Mesenteric fat pad (tissue), 1 donor: ENCODE measurements around the gene ACE. TPM values are rescaled to one million over a fixed set of nuclear protein-coding genes. Genes with fewer than 3 reads are reported as not detected.

Source experiments
- DNase-seq: peaks from one replicate; pipeline ENCODE4 v3.0.0-alpha.2; 2020; ENCODE audit warnings: low spot score
- total RNA-seq: library from RNA; stranded (reverse); fragmentation: NEBNext Ultra II Directional; extraction: Animal tissue kit (Norgen Biotek cat#: 25700); gene quantifications from one replicate; pipeline ENCODE4 v1.2.1, GENCODE V29; 2021
- donor health status: DM: yes; HTN: yes; CAD: no.

The ACE gene
- total RNA-seq, 1 donor from 2014 or later, result 14.1 TPM

DNA sequence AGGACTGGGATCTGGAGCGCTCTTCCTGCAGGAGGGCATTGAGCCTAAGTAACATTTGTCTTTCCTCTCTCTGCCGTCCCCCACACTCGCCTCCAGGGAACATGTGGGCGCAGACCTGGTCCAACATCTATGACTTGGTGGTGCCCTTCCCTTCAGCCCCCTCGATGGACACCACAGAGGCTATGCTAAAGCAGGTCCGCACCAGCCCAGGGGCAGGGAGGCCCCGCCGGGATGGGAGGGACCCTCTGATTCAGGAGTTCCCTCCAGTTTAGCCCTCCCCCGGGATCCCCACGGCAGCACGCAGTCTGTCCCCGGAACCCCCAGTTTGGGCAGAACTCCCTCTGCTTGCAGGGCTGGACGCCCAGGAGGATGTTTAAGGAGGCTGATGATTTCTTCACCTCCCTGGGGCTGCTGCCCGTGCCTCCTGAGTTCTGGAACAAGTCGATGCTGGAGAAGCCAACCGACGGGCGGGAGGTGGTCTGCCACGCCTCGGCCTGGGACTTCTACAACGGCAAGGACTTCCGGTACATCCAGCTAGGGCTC lies 14.1 kb downstream of the ACE start:
- no peak for DNase-seq

DNA sequence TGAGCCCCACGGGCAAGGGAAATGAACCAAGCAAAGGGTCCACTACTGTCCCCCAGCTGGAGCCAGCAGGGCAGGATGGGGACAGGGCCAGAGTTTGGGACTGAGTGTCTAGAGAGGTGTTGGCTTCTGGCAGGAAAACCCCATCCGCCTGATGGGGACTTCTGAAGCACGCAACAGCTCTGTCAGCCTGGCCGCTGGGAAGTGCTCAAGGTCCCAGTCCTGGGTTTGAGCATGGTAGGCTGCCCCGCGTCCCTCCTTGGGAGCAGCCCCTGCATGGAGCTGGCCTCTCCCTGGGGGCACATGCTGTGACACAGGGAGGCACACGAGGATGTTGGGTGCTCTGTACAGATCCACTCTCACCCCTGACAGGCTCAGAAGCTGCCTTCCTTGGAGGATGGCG lies 14.6 kb downstream of the ACE start:
- no peak for DNase-seq

DNA sequence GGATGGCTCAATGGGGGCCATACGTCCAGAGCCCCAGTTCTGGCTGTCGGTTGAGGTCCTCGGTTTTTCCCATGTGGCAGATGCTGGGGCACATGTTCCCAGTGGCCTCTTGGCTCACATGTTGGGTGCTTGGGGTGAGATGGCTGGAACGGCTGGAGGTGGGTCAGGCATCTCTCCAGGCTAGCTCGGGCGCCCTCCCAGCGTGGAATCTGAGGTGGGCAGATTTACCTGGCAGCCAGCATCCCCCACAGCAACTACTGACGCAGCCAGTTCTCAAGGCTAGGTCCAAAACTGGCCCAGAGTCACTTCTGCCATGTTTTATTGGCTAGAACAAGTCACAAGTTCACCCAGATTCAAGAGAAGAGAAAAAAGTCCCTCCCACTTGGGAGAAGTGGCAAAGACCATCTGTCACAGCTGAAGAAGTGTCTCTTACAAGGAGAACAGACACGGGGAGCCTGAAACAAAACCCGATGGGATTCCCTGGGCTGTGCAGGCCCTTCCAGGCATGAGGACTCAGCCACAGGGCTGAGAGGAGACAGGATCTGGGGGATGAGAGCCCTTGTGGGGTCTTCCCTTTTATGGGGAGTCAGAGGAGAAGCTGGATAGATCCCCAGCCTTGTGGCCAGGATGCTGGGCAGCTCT lies 15.2 kb downstream of the ACE start:
- no peak for DNase-seq

DNA sequence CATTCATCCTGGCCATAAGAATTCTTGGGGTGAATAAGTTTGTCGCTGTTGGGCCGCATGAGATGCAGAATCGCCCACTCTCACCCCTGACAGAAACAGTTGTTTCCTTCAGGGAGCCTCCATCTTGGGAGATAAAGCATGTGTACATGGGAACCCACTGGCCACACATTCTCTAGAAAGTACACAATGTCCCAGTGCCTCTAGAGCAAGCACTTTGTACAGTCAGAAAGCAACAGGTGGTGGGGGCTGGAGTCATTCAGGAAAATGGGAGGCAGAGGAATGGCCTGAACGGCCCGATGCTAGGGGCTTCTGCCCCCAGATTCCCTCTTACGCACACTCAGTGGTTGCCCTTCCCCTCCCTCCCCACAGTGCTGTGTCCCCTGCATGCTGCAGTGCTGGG lies 16.1 kb downstream of the ACE start:
- DNase-seq, result no peak

DNA sequence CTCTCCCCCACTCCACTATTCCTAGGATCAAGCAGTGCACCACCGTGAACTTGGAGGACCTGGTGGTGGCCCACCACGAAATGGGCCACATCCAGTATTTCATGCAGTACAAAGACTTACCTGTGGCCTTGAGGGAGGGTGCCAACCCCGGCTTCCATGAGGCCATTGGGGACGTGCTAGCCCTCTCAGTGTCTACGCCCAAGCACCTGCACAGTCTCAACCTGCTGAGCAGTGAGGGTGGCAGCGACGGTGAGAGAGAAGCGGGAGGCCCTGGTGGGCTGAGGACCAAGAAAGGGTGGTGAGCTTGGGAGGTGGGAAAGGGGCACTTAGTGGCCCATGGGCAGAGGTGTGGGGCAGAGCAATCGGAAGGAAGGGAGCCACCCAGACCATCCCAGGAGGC lies 16.6 kb downstream of the ACE start:
- no peak for DNase-seq

DNA sequence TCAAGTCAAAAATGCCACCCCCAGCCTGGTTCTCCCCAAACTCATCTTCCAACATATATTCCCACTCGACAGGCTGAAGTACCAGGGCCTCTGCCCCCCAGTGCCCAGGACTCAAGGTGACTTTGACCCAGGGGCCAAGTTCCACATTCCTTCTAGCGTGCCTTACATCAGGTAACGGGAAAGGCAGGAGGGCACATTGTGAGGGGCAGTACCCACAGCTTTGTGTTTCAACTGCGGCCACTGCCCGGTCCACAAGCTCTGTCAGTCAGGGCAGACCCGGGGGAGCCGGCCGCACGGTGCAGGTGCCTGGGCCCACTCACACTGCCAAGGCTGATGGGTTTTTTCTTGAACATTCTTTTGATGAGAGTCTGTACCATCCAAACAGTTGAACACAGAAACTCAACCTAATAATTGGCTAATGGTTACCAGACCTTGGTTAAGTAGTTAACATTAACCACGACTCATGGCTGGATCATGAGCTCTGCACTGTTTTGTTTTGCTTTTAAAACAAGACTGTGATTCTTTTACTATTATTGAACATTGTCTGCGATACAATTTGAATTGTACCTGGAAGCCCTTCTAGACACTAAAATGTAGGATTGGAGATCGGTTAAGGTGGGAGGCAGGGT lies 17.6 kb downstream of the ACE start:
- DNase-seq, result no peak

DNA sequence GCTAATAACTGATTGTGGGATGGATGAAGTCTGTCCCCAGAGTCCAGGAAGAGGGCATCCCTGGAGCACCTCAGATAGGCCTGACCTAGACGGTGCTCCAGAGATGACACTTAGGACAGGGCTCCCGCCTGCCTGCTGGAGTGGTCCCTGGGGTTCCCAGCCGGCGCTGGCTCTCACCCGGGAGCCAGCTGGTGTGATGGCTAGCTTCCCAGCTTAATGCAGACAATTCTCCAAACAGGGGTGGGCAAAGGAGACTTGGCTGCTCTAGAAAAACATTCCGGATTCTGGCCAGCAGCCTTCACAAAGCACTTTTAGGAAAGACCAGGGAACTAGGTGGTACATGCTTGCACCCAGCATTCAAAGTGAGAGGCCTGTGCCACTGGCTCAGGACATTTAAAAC lies 18.6 kb downstream of the ACE start:
- DNase-seq, result no peak

DNA sequence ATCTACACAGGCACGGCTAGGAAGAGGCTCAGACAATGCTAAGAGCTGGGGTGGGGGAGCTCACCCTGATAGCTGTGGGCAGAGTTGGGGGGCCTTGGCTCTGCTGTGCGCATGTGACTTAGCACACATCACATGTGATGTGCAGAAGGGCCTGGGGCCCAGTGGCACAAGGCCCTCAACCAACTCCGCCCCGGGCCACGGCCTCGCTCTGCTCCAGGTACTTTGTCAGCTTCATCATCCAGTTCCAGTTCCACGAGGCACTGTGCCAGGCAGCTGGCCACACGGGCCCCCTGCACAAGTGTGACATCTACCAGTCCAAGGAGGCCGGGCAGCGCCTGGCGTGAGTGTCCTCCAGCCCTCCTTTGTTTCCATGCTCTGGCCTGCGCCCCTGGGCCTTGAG lies 19.3 kb downstream of the ACE start:
- DNase-seq, result no peak

DNA sequence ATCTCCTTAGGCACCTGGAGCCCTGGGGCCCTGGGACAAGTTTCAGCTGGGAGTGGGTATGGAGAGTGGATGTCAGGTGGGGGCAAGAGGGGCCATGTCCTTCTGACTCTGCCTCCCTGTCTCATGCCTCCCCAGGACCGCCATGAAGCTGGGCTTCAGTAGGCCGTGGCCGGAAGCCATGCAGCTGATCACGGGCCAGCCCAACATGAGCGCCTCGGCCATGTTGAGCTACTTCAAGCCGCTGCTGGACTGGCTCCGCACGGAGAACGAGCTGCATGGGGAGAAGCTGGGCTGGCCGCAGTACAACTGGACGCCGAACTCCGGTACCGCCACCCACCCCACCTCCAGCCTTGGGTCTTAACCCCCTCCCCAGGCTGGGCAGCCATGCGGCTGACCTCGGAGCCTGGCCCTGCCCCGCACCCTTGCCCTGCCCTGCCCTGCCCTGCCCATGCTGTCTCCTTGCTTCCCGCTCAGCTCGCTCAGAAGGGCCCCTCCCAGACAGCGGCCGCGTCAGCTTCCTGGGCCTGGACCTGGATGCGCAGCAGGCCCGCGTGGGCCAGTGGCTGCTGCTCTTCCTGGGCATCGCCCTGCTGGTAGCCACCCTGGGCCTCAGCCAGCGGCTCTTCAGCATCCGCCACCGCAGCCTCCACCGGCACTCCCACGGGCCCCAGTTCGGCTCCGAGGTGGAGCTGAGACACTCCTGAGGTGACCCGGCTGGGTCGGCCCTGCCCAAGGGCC lies 20.0 kb downstream of the ACE start:
- no peak for DNase-seq

DNA sequence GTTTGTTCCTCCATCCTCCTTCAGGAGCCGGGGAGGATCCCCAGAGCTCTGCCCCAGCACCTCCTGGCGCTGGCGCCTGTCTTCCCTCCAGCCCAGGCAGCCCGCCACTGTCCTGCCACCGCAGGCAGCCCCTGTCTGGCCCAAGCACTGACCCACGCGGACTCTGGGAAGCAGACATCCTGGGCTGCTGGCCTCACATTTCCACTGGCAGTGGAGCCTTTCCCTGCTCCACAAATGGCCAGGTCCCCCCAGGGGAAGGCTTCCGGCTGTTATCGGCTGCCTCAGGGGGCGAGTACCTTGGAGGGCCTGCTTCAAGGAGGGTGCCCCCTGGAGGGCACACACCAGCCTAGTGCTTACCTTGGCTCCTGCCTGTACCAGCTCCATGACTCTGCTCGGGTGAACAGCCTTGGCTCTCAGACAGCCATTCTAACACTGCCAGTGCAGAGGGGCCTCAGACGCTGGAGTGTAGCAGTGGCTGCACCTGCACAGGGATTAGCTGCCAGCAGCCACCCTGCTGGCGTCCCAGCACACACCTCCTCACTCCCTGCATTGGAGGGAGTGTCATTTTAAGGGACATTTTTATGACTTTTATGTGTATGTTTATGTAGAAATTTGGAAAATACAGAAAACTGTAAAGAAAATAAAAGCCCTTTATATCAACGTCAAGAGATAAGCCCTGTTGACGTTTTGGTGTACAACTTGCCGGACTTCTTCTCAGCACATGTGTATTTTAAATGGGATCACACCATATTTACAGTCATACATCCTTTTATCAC lies 21.0 kb downstream of the ACE start:
- no peak for DNase-seq

DNA sequence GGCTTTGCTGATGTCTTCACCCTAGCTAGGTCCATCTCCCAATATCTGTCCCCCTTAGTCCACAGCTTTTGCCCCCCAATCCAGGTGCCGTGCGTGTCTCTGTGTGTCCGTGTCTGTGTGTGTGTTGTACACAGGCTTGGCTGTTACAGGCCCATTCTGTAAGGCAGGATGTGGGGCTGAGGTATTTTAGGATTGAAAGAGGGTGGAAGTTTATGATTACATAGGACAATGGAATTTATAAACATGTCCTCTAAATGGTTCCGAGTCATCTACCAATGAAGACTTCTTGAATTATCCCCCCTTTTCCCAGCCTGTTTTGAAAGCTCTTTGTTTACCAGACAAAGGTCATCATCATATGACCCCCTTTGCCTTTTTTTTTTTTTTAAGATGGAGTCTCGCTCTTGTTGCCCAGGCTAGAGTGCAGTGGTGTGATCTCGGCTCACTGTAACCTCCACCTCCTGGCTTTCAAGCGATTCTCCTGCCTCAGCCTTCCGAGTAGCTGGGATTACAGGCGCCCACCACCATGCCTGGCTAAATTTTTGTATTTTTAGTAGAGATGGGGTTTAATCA lies 21.9 kb downstream of the ACE start:
- no peak for DNase-seq

DNA sequence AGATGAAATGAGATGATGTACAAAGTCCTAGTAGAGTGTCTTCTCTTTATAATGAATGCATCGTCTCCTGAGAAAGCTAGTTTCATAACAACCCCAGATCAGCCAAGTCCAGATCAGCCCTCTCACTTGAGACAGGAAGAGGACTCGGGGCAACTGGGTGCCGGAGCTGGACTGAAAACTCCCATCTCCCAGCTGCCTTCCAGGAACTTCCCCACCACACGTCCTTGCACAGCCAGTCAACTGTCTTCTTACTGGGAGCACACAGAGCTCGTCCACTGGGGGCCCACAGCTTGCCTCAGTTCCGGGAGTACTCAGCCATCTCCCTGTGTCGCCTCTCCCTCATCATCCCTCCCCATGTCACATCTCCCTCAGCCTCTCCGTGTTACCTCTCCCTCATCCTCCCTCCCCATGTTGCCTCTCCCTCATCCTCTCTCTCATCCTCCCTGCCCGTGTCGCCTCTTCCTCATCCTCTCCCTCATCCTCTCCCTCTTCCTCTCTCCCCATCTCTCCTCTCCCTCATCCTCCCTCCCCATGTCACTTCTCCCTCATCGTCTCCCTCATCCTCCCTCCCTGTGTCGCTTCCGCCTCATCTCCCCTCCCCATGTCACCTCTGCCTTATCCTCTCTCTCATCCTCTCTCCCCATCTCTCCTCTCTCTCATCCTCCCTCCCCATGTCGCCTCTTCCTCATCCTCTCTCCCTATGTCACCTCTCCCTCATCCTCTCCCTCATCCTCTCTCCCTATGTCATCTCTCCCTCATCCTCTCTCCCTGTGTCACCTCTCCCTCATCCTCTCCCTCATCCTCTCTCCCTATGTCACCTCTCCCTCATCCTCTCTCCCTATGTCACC lies 23.9 kb downstream of the ACE start:
- no peak for DNase-seq

DNA sequence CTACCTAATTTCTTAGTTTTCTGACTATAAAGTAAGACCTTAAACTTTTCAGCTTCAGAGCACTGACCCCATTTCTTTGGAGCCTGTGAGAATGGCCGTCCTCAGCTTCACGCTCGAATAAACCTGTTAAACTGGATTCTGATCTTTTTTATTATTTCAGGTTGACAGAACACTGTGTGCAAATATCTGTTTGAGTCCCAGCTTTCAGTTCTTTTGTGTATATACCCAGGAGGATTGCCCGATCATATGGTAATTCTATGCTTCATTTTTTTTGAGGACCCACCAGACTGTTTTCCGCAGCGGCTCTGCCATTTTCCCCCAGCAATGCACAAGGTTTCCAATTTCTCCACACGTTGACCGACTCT lies 26.5 kb downstream of the ACE start:
- no peak for DNase-seq

DNA sequence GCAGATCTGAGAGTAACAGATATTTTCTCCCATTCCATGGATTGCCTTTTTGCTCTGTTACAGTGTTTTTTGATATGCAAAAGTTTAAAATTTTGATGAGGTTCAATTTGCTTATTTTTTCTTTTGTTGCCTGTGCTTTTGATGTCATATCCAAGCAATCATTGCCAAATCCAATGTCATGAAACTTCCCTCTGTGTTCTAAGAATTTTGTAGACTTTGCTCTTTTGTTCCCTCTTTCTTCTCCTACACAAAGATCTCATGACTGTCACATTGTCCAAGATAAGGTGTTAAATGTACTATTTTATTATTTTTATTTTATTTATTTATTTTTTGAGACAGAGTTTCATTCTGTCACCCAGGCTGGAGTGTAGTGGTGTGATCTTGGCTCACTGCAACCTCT lies 27.4 kb downstream of the ACE start:
- no peak for DNase-seq

DNA sequence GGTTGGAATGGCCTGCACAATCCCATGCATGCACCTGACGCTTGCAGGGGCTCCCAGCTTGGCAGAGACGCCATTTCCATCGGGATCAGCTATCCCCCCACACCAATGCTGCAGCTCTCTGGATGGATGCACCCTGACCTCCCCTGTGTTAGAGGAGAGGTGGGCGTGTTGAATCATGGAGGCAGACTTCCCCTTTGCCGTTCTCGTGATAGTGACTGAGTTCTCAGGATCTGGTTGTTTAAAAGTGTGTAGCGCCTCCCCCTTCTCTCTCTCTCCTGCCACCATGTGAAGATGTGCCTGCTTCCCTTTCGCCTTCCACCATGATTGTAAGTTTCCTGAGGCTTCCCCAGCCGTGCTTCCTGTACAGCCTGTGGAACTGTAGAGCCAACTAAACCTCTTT lies 28.5 kb downstream of the ACE start:
- DNase-seq, result no peak

DNA sequence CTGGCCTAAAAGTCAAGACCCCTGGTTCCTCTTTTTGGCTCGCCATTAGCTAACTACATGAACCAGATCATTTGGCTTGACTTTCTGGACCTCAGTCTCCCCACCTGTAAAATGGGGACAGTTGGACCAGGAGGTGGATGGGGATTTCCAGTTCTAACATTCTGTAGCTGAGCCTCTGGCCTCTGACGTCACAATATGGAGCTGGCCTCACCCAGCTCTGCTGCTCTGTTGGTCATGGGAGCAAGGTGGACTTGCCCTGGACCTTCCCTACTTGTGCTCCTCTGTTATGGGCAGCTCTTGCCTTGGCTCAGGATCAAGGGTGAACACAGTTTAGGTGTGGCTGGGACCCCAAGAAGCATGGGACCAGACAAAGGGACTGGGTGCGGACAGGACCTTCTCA lies 29.8 kb downstream of the ACE start:
- no peak for DNase-seq

DNA sequence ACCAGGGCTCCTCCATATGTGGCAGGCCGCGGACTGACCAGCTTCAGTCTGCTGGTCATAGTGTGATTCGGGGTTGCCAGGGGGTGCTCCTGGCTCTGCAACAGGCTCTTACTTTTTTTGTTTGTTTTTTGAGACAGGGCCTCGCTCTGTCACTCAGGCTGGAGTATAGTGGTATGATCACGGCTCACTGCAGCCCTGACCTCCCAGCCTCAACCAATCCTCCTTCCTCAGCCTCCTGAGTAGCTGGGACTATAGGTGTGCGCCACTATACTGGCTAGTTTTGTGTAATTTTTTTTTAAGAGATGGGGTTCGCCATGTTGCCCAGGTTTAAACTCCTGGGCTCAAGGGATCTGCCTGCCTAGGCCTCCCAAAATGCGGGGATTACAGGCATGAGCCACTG lies 34.5 kb downstream of the ACE start:
- no peak for DNase-seq

DNA sequence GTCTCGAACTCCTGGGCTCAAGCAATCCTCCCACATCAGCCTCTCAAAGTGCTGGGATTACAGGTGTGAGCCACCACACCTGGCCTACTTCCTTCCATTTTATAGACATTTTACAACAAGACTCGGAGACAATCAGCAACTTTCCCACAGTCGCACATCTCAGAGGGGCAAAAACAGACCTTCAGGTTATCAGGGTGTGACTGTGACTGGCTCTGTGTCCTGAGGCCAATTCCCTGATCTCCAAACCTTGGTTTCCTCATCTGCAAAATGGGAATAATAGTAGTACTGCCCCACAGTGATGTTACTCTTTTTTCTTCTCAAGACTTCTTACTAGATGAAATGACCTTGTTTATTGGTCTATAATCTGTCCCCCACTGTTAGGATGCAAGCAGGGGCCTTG lies 35.5 kb downstream of the ACE start:
- no peak for DNase-seq

DNA sequence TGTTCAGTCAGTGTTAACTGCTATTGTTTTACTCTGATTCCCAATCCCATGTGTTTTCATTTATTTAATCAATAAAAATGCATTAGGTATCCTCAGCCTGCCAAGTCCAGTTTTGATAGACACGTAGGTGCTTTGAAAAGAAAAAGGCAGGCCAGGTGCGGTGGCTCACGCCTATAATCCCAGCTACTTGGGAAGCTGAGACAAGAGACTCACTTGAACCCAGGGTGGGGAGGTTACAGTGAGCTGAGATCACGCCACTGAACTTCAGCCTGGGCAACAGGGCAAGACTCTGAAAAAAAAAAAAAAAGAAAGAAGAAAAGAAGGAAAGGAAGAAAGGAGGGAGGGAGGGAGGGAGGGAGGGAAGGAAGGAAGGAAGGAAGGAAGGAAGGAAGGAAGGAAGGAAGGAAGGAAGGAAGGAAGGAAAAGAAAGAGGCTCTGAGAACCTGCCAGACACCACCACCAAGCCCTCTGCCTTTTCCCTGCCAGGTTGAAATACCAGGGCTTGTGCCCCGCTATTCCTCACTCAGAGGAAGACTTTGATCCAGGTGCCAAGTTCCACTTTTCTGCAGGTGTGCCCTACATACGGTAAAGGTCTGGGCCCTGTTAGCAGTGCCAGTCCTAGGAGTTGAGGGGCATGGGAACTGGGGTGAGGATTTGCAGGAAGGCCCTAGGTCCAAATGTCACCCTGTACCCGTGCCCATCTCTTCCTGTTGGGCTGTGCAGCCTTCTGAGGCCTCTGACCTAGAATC lies 36.2 kb downstream of the ACE start:
- DNase-seq, result no peak

DNA sequence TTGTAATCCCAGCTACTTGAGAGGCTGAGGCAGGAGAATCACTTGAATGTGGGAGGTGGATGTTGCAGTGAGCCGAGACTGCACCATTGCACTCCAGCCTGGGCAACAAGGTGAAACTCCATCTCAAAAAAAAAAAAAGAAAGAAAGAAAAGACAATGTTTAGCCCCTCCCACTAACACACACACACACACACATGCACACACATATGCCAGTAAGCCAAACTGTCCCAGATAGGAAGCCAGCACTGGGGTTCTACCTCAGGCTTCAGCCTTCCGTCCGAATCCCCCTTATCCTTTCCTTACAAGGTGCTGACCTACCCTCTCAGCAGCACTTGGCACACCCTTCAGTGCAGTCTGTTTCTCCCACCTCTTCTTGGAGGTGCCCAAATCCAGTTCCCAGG lies 37.6 kb downstream of the ACE start:
- no peak for DNase-seq
